ENCODE results near the gene COBL.

DNA sequence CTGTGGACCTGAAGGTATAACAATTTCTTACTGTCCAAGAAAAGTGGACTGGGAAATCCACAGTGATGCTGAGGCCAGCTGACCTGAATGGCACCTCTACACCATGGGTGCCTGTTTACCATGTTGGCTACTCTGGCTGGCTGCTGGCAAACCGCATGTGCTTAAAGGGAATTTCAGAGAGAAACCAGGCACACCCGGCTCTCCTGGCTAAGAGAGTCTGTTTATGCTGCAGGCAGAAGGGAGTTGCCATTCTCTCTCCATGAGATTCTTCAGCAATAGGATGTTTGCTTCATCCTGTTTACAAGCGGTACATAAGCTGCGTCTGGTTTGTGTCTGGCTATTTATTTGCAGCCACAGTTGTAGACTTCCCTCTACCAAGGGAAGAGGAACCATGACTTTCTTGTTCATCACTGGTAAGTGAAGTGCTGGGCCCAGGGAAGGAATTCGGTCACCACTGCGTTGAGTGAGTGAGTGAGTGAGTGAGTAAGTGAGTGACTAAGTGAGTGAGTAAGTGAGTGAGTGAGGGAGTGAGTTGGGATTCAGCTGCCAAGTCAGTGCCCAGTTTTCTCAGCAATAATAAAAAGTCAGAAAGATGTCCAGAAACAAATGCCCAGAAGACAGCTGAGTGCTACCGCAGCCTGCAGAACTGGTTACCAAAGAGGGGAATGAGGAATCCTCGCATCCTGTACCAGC is 90.4 kb downstream of the COBL start:
- TF ChIP-seq POLR2AphosphoS5 (IDR thresholded peaks at IDR 0.05; ENCODE audit: low read depth, low read length) = no peak
- TF ChIP-seq TAF1 (IDR thresholded peaks at IDR 0.05; ENCODE audit: borderline replicate concordance, insufficient read depth, low read length) = no peak
- TF ChIP-seq SIN3A (IDR thresholded peaks at IDR 0.05; ENCODE audit: borderline replicate concordance, insufficient read depth, low read length) = no peak
- TF ChIP-seq FOXP2 (optimal IDR thresholded peaks at IDR 0.05; ENCODE audit: borderline replicate concordance, extremely low read depth, extremely low read length, insufficient read depth) = no peak

All from PFSK-1 (cell line).